ENCODE data around the gene ATRIP. TPM values are rescaled to one million over a fixed set of nuclear protein-coding genes. Genes with fewer than 3 reads are reported as not detected.

Gene ATRIP
- total RNA-seq, 2 donors from 2014 or later = 11.7 to 16.1 TPM

- H3K36me3 Mint-ChIP-seq (ENCODE audit: low read depth) = peaks cover 60% of the 10 kb centered on the region
- WGBS, 2 experiments (ENCODE audit: insufficient coverage in 1 of 2, insufficient read length in 1 of 2) = 97% methylated on average over 1 of the region's 1 CpG; no CpG with 5 or more reads in 1 of the 2 experiments
- no peak overlapping the region for H3K4me3 Mint-ChIP-seq
- H3K9me3 ChIP-seq (ENCODE audit: control insufficient read depth, low read length) = no peaks in the 10 kb centered on the region
- no peak overlapping the region for H3K27ac ChIP-seq (ENCODE audit: low read depth, low read length)
- H3K9ac ChIP-seq (ENCODE audit: extremely low read depth, low read length, poor library complexity, severe bottlenecking) = no peak overlapping the region
- no peak overlapping the region for H3K4me3 ChIP-seq (ENCODE audit: low read length)
- no peak for DNase-seq
- no peaks in the 10 kb centered on the region for H3K4me1 ChIP-seq (ENCODE audit: control insufficient read depth, insufficient read depth, low read length)
- no peak overlapping the region for H3K27ac Mint-ChIP-seq
- H3K9me3 Mint-ChIP-seq = no peaks in the 10 kb centered on the region
- H3K27me3 ChIP-seq (ENCODE audit: control insufficient read depth, insufficient read depth, low read length, poor library complexity, severe bottlenecking) = no peaks in the 10 kb centered on the region
- no peaks in the 10 kb centered on the region for H3K4me1 Mint-ChIP-seq
- TF ChIP-seq CTCF (conservative IDR thresholded peaks at IDR 0.05) = no peak
- H3K36me3 ChIP-seq (ENCODE audit: control insufficient read depth, insufficient read depth, low read length) = peaks cover 76% of the 10 kb centered on the region
- no peaks in the 10 kb centered on the region for H3K27me3 Mint-ChIP-seq (ENCODE audit: insufficient read depth)
Observed at GRCh38 chr3:48456456-48456855, 9.9 kb downstream of the ATRIP start.

GRCh38 chr3:48459331-48459730 is 12.8 kb downstream of the ATRIP start:
- Histone ChIP-seq H3K9ac (ENCODE audit: extremely low read depth, low read length, poor library complexity, severe bottlenecking) (no peak overlapping the region), H3K36me3 (ENCODE audit: control insufficient read depth, insufficient read depth, low read length) (peaks cover 50% of the 10 kb centered on the region), H3K4me1 (ENCODE audit: control insufficient read depth, insufficient read depth, low read length) (no peaks in the 10 kb centered on the region), H3K27me3 (ENCODE audit: control insufficient read depth, insufficient read depth, low read length, poor library complexity, severe bottlenecking) (no peaks in the 10 kb centered on the region), H3K4me3 (ENCODE audit: low read length) (no peak overlapping the region), H3K9me3 (ENCODE audit: control insufficient read depth, low read length) (no peaks in the 10 kb centered on the region), H3K27ac (ENCODE audit: low read depth, low read length) (no peak overlapping the region)
- Mint-ChIP-seq H3K4me1 (no peaks in the 10 kb centered on the region), H3K27ac (no peak overlapping the region), H3K36me3 (ENCODE audit: low read depth) (peaks cover 33% of the 10 kb centered on the region), H3K27me3 (ENCODE audit: insufficient read depth) (no peaks in the 10 kb centered on the region), H3K9me3 (no peaks in the 10 kb centered on the region), H3K4me3 (no peak overlapping the region)
- WGBS, 2 experiments (ENCODE audit: insufficient coverage in 1 of 2, insufficient read length in 1 of 2) = 92 to 96% methylated on average over 3 of the region's 3 CpGs
- DNase-seq = no peak
- no peak for TF ChIP-seq CTCF (conservative IDR thresholded peaks at IDR 0.05)

- H3K9ac ChIP-seq (ENCODE audit: extremely low read depth, low read length, poor library complexity, severe bottlenecking) = no peak overlapping the region
- no peak overlapping the region for H3K27ac ChIP-seq (ENCODE audit: low read depth, low read length)
- Mint-ChIP-seq H3K27me3 (ENCODE audit: insufficient read depth) (no peaks in the 10 kb centered on the region), H3K27ac (no peak overlapping the region), H3K4me1 (no peaks in the 10 kb centered on the region), H3K36me3 (ENCODE audit: low read depth) (peaks cover 27% of the 10 kb centered on the region), H3K4me3 (no peak overlapping the region), H3K9me3 (no peaks in the 10 kb centered on the region)
- 90 to 98% methylated on average over 6 to 7 of the region's 7 CpGs for WGBS, 2 experiments (ENCODE audit: insufficient coverage in 1 of 2, insufficient read length in 1 of 2)
- no peak for TF ChIP-seq CTCF (conservative IDR thresholded peaks at IDR 0.05)
- peaks cover 47% of the 10 kb centered on the region for H3K36me3 ChIP-seq (ENCODE audit: control insufficient read depth, insufficient read depth, low read length)
- H3K4me3 ChIP-seq (ENCODE audit: low read length) = no peak overlapping the region
- no peaks in the 10 kb centered on the region for H3K4me1 ChIP-seq (ENCODE audit: control insufficient read depth, insufficient read depth, low read length)
- H3K9me3 ChIP-seq (ENCODE audit: control insufficient read depth, low read length) = no peaks in the 10 kb centered on the region
- no peak for DNase-seq
- no peaks in the 10 kb centered on the region for H3K27me3 ChIP-seq (ENCODE audit: control insufficient read depth, insufficient read depth, low read length, poor library complexity, severe bottlenecking)
Observed at GRCh38 chr3:48459773-48460516, 13.4 kb downstream of the ATRIP start.
